Measurements from ENCODE around the gene AURKA. TPM values are rescaled to one million over a fixed set of nuclear protein-coding genes. Genes with fewer than 3 reads are reported as not detected.

Gene AURKA
- total and polyA plus RNA-seq, 9 of the 15 experiments (the other 6 are each of a cell fraction or from before 2014, with no cell fraction given): 72.7 to 162 (median 113) TPM

DNA sequence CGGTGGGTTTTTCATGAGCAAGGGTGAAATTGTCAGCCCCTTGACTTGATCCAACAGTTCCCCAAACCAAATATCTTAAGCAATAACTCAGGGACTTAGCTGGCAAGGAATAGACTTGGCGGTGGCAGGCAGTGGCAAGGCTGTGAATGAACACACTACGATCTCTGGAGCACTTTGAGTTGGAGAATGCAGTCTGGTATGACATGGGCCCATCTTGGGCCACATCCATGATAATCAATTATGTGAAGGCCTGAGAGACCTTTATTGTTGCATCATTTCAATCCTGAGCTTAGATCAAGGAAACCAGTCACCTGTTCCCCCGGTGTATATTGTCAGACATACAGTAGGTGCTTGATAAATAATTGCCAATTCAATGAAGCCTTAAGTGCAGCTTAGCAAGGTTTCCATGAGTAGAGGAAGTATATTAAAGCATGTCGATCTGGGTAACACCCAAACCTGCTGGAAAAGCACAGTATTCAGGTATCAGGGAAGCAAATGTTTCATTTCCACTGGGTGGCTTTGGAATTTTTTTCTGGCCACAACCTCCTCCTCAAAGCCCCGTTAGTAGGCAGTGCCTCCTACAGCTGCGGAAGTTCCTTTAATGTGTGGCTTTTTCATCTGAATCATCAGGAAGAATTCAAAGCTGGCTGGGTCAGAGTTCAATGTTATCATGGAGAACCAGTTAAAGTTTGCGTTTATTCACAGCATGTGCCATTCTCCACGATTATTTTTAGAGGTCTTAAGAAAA is 30.2 kb upstream of the AURKA start (continued):
- TF ChIP-seq, protein P1, sequence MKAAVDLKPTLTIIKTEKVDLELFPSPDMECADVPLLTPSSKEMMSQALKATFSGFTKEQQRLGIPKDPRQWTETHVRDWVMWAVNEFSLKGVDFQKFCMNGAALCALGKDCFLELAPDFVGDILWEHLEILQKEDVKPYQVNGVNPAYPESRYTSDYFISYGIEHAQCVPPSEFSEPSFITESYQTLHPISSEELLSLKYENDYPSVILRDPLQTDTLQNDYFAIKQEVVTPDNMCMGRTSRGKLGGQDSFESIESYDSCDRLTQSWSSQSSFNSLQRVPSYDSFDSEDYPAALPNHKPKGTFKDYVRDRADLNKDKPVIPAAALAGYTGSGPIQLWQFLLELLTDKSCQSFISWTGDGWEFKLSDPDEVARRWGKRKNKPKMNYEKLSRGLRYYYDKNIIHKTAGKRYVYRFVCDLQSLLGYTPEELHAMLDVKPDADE (conservative IDR thresholded peaks at IDR 0.05; ENCODE audit: control insufficient read depth, low read depth, low read length): no peak
- TF ChIP-seq SMARCE1 (IDR thresholded peaks at IDR 0.05): peak; percentile 79
- TF ChIP-seq DPF2 (IDR thresholded peaks at IDR 0.05): peak; percentile 50; the same call in 1 of the 2 replicates
- TF ChIP-seq NCOA1 (IDR thresholded peaks at IDR 0.05; ENCODE audit: low read depth): no peak
- TF ChIP-seq ZKSCAN8 (CRISPR knock-in tag; IDR thresholded peaks at IDR 0.05): 0 out of 2 replicates have a peak, but pooled peaks have one; percentile 26
- no peak for TF ChIP-seq SRSF1 (IDR thresholded peaks at IDR 0.05; ENCODE audit: low read depth, low read length)
- TF ChIP-seq, protein P2, sequence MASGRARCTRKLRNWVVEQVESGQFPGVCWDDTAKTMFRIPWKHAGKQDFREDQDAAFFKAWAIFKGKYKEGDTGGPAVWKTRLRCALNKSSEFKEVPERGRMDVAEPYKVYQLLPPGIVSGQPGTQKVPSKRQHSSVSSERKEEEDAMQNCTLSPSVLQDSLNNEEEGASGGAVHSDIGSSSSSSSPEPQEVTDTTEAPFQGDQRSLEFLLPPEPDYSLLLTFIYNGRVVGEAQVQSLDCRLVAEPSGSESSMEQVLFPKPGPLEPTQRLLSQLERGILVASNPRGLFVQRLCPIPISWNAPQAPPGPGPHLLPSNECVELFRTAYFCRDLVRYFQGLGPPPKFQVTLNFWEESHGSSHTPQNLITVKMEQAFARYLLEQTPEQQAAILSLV (tag; IDR thresholded peaks at IDR 0.05): no peak
- no peak for TF ChIP-seq NCOA2 (IDR thresholded peaks at IDR 0.05; ENCODE audit: partially characterized antibody in 2 of 2)
- TF ChIP-seq, protein P3, sequence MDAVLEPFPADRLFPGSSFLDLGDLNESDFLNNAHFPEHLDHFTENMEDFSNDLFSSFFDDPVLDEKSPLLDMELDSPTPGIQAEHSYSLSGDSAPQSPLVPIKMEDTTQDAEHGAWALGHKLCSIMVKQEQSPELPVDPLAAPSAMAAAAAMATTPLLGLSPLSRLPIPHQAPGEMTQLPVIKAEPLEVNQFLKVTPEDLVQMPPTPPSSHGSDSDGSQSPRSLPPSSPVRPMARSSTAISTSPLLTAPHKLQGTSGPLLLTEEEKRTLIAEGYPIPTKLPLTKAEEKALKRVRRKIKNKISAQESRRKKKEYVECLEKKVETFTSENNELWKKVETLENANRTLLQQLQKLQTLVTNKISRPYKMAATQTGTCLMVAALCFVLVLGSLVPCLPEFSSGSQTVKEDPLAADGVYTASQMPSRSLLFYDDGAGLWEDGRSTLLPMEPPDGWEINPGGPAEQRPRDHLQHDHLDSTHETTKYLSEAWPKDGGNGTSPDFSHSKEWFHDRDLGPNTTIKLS (IDR thresholded peaks at IDR 0.05; ENCODE audit: borderline replicate concordance, low read depth): no peak
- TF ChIP-seq RFX5 (IDR thresholded peaks at IDR 0.05; ENCODE audit: low read depth, low read length): no peak
- no peak for TF ChIP-seq CREBBP (IDR thresholded peaks at IDR 0.05; ENCODE audit: low read depth, low read length)
- TF ChIP-seq, protein P4, sequence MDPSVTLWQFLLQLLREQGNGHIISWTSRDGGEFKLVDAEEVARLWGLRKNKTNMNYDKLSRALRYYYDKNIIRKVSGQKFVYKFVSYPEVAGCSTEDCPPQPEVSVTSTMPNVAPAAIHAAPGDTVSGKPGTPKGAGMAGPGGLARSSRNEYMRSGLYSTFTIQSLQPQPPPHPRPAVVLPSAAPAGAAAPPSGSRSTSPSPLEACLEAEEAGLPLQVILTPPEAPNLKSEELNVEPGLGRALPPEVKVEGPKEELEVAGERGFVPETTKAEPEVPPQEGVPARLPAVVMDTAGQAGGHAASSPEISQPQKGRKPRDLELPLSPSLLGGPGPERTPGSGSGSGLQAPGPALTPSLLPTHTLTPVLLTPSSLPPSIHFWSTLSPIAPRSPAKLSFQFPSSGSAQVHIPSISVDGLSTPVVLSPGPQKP (CRISPR knock-in tag; IDR thresholded peaks at IDR 0.05): no peak
- TF ChIP-seq ZNF146 (CRISPR knock-in tag; IDR thresholded peaks at IDR 0.05; ENCODE audit: unreplicated experiment): no peak
- TF ChIP-seq RAD21 (CRISPR knock-in tag; conservative IDR thresholded peaks at IDR 0.05 in 1 of 2, IDR thresholded peaks at IDR 0.05 in 1 of 2): peak in 1 of 2 experiments; percentile 53; a peak in 3 of 4 replicates
- TF ChIP-seq NFIX (CRISPR knock-in tag; IDR thresholded peaks at IDR 0.05; ENCODE audit: low read depth): no peak
- TF ChIP-seq GABPA (tag; conservative IDR thresholded peaks at IDR 0.05; ENCODE audit: low read depth): no peak
- TF ChIP-seq MXI1 (IDR thresholded peaks at IDR 0.05; ENCODE audit: low read depth, low read length): no peak
- TF ChIP-seq RFX1 (IDR thresholded peaks at IDR 0.05): no peak
- TF ChIP-seq PTBP1 (IDR thresholded peaks at IDR 0.05; ENCODE audit: low read depth, low read length): no peak
- no peak for TF ChIP-seq NFE2L1 (tag; IDR thresholded peaks at IDR 0.05; ENCODE audit: borderline replicate concordance, low read depth)
- TF ChIP-seq ZNF239 (CRISPR knock-in tag; IDR thresholded peaks at IDR 0.05): no peak
- no peak for TF ChIP-seq ZNF212 (CRISPR knock-in tag; IDR thresholded peaks at IDR 0.05)

All from K562 (cell line).